ENCODE measurements around the gene REPS1.

- TF ChIP-seq, protein P1, sequence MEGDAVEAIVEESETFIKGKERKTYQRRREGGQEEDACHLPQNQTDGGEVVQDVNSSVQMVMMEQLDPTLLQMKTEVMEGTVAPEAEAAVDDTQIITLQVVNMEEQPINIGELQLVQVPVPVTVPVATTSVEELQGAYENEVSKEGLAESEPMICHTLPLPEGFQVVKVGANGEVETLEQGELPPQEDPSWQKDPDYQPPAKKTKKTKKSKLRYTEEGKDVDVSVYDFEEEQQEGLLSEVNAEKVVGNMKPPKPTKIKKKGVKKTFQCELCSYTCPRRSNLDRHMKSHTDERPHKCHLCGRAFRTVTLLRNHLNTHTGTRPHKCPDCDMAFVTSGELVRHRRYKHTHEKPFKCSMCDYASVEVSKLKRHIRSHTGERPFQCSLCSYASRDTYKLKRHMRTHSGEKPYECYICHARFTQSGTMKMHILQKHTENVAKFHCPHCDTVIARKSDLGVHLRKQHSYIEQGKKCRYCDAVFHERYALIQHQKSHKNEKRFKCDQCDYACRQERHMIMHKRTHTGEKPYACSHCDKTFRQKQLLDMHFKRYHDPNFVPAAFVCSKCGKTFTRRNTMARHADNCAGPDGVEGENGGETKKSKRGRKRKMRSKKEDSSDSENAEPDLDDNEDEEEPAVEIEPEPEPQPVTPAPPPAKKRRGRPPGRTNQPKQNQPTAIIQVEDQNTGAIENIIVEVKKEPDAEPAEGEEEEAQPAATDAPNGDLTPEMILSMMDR (IDR thresholded peaks at IDR 0.05), result no peak
- TF ChIP-seq POLR2A (IDR thresholded peaks at IDR 0.05), result no peak
These were observed 29.5 kb downstream of the REPS1 start for GRCh38 chr6:138958595-138958994.
